Measurements from ENCODE around the gene UBAC1.

DNA sequence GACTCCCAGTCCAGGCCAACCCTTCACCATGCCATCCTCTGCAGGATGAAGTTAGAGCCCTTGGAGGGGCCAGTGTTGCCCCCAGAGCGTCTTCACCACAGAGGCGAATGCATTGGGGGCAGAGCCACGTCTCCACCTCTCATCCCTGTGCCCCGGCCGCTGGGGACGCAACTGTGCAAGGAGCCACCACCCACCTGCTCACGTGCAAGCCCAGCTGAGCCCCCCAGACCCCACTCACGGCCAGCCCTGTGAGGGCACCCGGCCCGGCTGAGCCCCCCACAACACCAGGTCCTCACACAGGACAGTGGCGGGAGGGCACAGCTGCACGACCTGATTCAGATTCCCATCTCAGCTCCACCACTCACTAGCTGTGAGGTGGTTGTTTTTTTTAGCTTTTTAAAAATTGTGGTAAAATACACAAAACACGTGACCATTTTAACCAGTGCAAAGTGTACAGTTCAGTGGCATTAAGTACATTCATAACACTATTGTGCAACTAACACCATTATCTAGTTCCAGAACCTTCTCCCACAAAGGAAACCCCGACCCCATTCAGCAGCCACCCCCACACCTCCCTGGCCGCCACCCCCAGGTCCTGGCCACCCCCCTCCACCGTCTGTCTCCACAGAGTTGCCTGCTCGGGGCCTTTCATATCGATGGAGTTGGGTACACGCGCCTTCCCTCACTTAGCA is 33.5 kb upstream of the UBAC1 start:
- no peak for TF ChIP-seq POLR2A (IDR thresholded peaks at IDR 0.05)
- TF ChIP-seq, protein P1, sequence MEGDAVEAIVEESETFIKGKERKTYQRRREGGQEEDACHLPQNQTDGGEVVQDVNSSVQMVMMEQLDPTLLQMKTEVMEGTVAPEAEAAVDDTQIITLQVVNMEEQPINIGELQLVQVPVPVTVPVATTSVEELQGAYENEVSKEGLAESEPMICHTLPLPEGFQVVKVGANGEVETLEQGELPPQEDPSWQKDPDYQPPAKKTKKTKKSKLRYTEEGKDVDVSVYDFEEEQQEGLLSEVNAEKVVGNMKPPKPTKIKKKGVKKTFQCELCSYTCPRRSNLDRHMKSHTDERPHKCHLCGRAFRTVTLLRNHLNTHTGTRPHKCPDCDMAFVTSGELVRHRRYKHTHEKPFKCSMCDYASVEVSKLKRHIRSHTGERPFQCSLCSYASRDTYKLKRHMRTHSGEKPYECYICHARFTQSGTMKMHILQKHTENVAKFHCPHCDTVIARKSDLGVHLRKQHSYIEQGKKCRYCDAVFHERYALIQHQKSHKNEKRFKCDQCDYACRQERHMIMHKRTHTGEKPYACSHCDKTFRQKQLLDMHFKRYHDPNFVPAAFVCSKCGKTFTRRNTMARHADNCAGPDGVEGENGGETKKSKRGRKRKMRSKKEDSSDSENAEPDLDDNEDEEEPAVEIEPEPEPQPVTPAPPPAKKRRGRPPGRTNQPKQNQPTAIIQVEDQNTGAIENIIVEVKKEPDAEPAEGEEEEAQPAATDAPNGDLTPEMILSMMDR (IDR thresholded peaks at IDR 0.05), result no peak
